ENCODE results near the gene DBNL.

DBNL gene

DNA sequence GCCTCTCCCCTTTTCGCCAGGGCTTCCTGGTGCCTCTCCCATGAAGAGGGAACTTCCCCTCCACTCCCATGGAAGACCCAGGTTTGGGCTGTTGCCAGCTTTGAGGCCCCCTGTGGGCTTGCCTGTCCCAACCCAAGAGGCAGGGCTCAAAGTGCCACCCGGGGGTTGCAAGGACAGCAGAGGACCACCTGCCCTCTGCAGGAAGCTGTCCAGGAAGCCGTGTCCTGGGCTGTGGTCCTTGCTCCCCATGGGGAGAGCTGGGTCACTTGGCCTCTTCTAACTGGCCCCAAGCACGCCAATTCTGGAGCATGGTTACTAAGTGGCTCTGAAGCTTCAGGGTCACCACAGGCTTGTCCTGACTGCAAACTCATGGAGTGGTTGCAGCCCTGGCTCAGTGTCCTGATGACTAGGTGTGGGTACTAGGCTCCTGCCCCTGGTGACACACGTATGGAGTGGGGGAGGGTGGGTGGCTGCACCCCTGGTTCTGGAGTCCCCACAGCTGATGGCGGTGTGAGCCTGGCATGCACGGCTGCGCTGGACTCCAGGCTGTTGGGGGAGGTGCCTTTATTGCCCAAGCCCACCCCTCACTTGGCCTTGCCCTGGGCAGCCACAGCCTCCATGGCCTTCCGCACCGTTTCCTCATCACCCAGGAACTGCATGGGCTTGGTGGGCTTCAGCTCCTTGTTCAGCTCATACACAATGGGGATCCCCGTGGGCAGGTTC, 17.8 kb downstream of the DBNL start:
- no peak for DNase-seq

DNA sequence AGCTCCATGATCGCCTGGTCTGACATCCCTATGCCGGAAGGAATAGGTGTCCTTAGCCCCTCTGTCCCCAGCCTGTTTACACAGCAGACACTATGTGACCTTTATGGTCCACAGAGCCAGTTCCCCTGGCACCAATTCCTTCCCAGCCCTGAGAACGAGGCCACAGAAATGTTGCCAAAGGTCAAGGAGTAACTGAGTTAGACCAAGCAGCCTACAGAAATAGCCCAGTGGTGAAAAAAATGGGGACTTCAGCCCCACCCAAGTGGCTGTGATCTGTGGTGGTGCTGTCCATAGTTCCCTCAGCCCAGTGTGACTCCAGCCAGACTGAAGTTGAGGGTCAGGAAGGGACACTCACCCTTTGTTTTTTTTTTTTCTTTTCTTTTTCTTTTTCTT, 18.4 kb downstream of the DBNL start:
- DNase-seq: no peak

DNA sequence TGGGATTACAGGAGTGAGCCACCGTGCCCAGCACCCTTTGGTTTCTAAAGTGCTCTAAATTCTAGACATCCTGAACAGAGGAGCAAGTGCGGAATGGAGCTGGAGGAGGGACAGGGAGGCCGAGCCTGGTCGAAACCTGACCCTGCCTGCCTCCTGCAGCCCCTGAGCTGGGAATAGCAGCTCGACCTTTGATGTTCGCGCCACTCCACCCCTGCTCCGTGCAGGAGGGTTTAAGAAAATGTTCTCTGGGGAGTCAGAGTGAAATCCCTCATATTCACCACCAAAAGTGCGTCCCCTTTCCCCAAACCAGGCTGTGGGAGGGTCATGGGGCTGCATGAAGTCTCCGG, 19.0 kb downstream of the DBNL start:
- no peak for DNase-seq

DNA sequence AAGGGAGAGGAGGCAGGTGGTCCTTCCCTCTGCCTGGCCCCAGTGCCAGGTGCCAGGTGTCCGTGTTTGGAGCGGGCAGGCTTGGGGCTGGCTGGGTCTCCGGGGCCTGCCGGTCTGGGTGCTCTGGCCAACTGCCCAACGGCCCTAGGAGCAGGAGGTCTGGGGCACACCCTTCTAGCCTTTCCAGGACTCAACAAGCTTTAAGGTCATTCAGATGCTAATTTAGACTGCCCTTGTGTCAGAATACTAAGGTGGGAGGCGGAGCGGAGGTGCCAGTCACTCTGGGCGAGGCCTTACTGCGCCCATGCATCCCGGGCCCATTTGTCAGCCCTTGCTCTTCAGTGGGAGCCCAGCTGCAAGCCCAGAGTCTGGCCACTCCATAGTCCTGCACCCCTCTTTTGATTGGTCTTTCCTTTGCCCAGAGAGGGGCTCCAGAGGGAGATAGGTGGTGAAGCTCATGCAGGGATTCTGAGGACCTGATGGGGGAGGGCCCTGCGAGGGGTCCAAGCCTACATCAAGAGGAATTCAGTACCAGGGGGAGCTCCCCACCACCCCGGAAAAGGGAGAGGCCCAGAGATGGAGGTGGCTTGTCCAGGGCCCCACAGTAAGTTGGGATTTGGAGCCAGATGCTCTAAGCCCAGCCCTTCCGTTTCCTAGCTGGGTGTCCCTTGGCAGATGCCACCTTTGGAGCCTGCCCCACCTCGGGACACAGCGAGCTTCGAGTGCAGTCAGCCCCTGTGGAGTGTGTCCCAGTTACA, 19.6 kb downstream of the DBNL start:
- DNase-seq: no peak

DNA sequence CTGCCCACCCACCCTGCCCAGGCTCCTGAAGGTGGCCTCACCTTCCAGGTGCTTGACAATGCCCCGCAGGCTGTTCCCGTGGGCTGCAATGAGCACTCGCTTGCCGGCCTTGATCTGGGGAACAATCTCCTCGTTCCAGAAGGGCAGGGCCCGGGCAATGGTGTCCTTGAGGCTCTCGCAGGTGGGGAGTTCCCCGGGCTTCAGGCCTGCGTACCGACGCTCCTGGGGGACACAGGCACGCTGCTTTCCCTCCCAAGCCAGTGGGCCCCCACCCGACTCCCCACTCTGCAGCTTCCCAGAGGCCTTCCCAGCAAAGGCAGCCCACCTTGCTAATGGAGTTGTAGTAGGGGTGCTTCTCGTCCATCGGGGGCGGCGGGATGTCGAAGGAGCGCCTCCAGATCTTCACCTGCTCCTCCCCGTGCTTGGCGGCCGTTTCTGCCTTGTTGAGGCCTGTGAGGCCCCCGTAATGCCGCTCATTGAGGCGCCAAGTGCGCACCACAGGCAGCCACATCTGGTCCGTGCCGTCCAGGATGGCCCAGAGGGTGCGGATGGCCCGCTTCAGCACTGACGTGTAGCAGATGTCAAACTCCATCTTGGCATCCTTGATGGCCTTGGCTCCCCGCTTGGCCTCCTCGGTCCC, 20.4 kb downstream of the DBNL start:
- no peak for DNase-seq

DNA sequence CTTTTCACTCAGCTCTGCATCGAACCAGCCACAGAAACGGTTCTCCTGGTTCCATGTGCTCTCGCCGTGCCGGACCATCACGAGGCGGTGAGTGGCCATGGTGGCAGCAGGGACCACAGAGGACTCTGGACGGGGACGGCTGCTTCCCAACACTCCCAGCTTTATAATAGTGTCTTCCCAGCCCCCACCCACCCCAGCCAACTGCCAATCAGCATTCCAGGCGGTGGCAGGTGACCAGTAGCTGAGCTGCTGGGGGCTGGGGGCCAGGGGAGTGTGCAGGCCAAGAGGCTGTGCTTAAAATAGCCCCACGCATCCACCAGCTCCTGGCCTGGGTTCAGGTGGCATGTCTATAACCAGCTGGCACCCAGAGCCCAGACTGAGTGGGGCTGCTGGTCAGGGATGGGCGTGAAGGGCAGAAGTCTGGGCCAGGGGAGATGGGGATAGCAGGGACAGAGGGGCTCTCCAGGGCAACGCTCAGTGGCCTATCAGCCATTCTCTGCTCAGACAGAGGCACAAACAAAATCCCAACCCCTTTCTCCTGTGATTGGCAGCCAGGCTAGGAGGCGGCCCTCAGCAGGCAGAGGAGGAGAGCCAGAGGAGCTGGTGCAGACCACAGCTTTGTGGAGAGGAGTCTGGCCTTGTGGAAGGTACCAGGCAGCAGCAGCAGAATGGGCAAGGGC, 21.1 kb downstream of the DBNL start, which contains the start of gene PGAM2:
Gene PGAM2, minus strand, starts transcription at position 137 of the 680 bp plus-strand sequence. Its CDS starts 38 bp downstream, at position 99.
- DNase-seq: no peak

DNA sequence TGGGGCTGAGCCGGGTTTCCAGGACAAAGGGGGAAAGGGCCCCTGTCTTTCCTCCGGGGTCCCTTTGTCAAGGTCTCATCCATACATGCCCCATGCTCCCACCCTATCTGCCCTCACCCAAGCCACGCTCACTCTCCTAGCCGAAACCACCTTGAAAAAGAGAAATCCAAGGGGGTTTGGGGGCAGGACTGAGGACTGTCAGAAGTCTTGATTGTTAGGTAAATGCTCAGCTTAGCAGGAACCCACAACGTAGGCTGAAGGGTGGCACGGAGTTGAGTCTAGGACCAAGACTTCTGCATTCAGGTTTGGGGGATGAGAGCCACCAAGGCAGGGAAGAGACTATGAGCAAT, 21.6 kb downstream of the DBNL start:
- DNase-seq: no peak

DNA sequence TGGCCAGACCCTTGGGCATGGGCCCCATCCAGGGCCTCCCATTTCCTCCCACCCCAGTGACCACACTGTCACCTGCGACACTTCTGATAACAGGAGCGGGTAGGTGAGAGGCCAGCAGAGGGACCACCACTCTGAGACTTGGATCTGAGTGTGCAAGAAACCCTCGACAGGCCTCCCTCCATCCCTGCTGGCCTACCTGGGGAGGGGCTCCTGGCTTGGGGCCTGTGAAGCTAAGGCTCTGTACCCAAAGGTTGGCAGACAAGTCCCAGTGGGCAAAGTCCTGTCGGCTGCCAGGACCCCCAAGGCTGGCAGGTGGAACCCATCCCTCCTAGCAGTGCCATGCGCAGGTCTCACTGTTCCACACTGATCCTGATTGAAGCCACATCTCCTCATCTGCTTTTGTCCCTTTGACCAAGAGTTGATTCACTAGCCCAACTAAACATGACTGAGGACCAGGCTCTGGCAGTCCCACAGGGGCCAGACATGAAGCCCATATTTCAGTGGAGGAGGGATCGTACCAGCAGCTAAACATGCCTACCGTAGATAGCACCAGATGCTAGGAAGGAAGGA, 22.1 kb downstream of the DBNL start:
- DNase-seq: no peak

DNA sequence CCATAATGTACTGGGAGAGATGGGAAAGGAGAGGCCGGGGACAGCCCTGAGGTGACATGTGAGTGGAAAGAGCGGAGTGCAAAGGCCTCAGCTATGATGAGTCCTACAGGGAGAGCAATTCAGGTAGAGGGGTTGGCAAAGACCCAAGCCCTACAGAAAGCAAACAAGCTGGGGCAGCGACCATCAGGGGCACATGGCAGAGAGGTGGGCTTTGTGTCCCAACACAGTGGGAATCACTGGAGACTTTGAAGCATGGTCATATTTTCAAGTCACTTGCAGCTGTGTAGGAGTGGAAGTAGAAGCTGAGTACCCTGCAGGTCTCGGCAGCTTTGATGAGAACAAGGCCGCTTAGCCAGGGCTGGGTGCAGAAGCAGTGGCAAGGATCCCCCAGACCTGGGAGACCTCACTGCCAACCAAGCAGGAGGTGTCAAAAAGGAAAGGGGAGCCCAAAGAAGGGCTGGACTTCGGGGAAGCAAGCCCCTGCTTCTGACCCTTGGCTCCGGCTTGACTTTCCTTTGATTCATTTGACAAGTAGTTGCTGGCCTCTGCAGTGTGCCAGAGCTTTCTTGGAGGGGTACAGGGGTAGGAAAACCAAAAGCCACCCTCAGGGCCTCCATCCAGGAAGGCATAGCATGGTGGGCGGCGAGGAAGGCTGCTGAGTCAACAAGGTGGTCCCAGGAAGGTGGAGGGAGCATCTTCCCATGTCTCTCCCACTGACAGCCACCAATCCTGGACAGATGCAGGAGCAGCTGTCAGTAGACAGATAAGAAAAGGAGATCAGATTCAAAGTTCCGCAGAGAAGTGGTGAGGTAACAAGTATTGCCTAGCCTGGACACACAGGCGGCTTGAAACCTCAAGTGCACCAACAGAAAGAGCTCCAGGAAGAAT, 22.8 kb downstream of the DBNL start:
- no peak for DNase-seq

DNA sequence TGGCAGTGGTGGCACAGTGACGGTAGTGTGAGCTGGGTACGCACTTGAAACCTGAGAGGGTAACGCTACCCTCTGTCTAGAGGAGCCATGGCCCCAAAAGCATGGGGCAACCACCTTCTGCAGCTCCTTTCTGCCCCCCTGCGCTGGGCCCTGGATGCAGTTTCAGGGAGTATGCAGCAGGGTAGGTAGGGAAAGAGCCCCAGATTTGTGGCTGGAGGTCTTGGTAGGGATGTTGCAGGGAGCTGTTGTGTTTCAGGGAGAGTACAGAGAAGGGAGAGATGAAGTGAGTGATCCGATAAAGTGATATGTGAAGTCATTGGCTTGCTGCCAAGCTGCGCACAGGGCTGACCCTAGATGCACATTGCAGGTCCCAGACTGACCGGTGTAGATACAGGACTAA, 23.6 kb downstream of the DBNL start:
- no peak for DNase-seq

DNA sequence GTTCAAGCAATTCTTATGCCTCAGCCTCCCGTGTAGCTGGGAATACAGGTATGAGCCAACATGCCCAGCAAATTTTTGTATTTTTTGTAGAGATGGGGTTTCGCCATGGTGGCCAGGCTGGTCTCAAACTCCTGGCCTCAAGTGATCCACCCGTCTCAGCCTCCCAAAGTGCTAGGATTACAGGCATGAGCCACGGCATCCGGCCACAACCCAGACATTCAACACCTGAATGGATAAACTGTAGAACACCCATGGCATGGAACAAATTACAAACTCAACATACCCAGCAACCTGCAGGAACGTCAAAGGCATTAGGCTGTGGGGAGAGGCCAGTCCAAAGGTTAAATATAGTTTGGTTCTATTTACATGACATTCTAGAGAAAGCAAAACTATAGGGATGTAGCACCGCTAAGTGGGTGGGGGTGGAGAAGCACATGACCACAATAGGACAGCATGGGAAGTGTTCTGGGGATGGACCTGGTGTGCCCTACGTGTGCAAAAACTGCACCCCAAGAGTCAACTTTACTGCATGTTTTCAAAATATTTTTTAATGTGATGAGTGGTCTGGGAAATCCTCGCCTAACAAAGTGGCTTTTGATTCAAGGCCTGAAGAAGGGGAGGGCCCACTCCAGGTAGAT, 27.3 kb downstream of the DBNL start:
- no peak for DNase-seq

DNA sequence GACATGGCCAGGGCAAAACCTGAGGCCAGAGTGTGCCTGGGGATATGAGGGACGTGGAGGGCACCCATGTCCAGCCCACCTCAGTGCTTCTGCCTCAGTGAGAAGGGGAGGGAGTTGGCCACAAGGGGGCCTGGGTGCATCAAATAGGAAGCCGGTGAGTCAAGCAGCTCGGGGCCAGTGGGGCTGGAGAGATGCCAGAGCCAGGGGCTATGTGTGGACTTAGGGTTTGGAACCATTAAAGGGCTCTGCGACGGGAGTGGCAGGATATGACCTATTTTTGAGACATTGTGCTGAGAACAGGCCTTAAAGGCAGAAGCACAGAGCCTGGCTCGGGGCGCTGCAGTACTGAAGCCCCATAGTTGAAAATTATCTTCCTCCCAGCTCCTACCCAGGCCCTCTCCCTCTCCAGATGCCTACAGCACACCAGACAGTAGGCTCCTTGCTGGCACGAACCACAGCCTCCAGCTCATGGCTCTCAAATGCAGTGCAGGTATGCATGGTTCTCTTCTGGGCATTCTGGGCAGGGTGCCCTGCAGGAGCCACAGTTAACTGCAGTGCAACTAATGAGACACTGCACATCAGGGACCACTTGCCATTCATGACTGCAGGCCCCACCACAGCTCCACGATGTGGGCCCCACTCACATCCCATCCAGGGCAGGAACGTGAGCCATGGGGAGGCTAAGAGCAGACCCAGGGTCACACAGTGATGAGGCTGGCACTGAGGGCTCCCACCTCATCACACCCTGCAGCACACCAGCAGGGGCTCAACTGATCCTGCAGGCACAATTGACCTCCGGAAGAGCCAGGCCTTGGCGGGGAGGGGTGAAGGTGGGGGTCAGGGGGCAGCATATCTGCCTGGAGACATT, 28.1 kb downstream of the DBNL start:
- DNase-seq: peak; percentile 12

DNA sequence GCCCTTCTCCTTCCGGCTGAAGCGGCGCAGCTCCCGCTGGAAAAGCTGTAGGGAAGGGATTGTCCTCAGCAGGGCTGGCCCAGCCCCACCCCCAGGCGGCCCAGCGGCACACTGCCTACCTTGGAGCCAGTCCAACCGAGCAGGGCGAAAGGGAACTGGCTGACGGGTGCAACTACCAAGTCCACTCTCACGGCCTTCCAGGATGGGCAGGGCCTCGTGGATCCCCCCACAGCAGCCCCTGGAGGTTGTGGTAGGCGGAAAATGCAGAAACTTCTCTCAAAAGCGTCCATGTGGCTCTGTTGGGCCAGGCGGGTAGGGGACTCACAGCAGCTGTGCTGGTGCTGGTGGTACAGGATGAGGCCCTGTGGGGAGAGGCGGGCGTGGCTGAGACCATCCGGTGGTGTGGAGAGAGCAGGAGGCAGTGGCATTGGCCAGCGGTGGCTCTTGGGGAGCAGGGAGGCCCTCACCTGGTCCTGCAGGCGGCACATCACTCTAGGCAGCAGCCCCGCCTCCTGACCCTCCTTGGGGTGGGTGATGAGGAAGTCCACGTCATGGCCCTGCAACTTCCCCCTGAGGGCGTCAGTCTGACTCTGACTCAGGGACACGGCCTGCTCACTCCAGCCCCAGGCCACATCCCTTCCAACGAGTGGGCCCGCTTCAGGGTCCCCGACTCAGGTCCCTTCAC, 29.3 kb downstream of the DBNL start:
- DNase-seq: no peak

DNA sequence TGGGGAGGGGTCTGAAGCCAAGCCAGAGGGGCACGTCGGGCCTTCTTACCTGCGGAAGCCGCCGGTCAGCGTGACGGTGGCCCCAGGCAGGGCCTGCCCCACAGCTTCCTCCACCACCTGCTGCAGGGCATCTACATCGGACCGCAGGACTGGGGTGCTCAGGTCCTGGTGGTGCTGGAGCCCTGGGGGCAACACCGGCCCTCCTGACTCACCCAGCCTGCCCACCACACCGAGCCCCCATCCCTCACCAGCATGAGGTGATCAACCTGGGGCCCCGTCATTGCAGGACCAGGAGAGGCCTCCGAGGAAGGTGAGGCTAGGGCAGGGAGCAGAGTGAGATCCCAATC, 29.8 kb downstream of the DBNL start:
- DNase-seq: no peak

DNA sequence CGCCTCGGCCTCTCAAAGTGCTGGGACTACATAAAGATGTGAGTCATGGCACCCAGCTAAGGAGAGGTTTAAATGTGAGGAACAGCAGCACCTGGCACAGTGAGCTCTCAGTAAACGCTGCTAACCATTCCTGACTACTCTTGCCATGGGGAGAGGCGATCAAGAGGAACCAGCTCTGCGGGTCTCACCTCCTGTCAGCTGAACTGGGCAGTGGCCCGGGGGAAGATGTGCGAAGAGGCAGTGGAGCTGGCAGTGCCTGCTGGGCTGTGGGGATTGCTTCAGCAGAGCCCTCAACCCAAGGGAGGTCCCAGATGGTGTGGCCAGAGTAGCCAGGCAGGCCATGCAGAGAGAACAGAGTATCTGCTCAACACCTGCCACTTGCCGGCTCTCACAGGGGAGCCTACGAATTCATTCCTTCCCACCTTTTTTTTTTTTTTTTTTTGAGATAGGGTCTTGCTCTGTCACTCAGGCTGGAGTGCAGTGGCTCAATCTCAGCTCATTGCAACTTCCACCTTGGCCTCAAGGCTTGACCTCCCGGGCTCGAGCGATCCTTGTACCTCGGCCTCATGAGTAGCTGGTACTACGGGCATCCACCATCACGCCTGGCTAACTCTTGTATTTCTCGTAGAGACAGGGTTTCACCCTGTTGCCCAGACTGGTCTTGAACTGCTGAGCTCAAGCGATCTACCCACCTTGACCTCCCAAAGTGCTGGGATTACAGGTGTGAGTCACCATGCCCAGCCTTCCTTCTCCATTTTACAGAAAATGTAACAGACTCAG, 31.0 kb downstream of the DBNL start:
- no peak for DNase-seq

DNA sequence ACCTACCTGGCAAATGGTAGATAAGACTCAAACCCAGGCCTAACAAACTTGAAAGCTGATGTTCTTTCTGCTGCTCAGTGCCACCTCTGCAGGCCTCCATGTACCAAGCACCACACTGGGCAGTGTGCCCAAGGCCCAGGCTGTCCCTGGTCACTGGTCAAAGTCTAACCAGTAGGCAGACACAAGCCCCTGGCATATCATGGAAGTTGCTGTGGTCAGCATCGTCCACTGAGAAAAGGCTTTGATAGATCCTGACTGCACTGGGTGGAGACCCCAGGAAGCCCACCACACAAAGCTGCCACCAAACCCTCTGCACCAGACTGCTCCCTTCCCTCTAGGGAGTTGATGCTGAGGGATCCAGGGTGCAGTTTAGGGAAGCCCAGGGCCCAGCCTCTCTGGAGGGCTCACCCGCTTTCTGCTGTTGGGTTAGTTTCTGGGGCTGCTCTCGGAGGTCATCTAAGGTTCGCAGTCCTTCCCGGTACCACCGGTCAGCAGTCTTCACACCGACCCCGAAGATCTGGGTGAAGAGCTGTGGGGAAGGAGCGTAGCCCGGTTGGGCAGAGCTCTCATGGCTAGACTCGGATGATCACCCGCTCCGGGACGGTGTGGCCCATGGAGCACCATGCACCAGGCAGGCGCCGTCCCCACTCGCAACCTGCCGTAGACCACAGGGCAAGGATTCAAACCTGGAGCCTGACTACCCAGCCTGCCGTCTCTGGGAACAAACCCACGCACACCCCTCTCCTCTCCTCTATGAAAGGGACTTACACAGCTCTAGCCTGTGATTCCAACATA, 31.8 kb downstream of the DBNL start:
- no peak for DNase-seq

DNA sequence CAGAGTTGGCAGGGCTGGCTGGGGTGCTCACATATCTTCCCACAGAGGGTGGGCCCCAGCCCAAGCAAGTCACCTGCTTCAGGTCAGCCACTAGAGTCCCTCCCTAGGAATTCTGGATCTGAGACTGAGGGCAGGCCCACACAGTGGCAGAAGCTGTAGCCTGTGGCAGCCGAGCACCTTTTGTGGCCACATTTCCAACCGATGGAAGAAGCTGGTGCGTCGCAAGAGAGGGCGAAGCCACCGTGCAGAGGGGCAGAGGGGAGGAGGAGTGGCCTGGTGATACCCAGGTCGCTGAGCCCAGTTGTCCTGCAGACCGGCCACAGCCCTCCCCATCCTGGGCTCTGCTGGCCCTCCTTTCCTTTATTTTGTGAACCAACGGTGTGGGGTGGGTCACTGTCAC, 32.6 kb downstream of the DBNL start:
- DNase-seq: no peak

DNA sequence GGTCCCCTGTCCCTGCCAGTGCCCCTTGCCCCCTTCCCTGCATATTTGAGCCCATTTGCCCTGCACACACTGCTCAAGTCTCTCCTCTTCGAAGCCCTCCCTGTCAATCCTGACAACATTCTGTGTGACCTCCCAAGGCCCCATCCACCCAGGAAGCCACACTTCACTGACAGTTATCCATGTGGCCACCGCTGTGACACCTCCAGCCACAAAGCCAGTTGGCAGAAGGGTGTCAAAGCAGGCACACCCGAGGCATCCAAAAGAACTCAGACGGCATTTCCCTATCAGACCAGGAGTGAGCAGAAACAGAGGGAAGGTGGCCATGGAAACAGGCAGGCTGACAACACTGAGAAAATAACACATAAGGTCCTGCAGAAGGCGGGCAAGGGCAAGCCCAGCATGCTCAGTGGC, 33.2 kb downstream of the DBNL start:
- no peak for DNase-seq

DNA sequence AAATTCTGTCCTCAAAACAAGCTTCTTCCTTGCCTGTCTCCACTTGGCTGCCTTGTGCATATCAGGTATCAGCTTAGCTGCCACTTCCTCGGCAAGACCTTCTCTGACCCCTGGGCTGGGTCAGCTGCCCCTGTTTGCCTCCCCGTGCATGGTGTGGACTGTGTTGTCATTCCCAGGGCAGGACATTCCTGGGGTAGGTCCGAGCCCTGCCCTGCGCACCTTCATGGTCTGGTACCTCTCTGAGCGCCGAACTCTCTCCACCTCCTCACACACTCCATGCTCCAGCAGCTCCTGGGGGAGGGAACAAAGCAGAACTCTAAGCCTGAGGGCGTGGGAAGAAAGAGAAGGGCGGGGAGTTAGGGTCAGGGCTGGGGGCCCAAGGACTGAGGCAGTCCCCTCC, 34.0 kb downstream of the DBNL start:
- no peak for DNase-seq

Data from NCI-H1694 (cell line).